Measurements from ENCODE around the gene DST. TPM values are rescaled to one million over a fixed set of nuclear protein-coding genes. Genes with fewer than 3 reads are reported as not detected.

DST gene
- total RNA-seq, 1 donor from 2014 or later, result 183 TPM

GRCh38 chr6:56437171-56437900 lies 205.4 kb downstream of the DST start:
- no peak overlapping the region for H3K27ac ChIP-seq (ENCODE audit: low read depth, low read length)
- no peak overlapping the region for H3K9ac ChIP-seq (ENCODE audit: low read depth in 1 of 3, low read length in 3 of 3)
- H3K27me3 ChIP-seq (ENCODE audit: control insufficient read depth in 3 of 3, insufficient read depth in 3 of 3, low read length in 3 of 3), result no peaks in the 10 kb centered on the region
- H3K9me3 ChIP-seq (ENCODE audit: control insufficient read depth in 3 of 3, low read length in 3 of 3), result peaks cover 0 to 5% (median 0%) of the 10 kb centered on the region in 3 donors
- H3K4me1 ChIP-seq (ENCODE audit: control insufficient read depth in 3 of 3, insufficient read depth in 3 of 3, low read length in 3 of 3), result no peaks in the 10 kb centered on the region
- no peaks in the 10 kb centered on the region for H3K36me3 ChIP-seq (ENCODE audit: control insufficient read depth in 3 of 3, insufficient read depth in 3 of 3, low read length in 3 of 3)
- no peak overlapping the region for H3K4me3 ChIP-seq (ENCODE audit: low read length in 3 of 3)

- Histone ChIP-seq H3K27ac (ENCODE audit: low read depth, low read length) (no peak overlapping the region), H3K36me3 (ENCODE audit: control insufficient read depth in 3 of 3, insufficient read depth in 3 of 3, low read length in 3 of 3) (no peaks in the 10 kb centered on the region), H3K4me1 (ENCODE audit: control insufficient read depth in 3 of 3, insufficient read depth in 3 of 3, low read length in 3 of 3) (no peaks in the 10 kb centered on the region), H3K4me3 (ENCODE audit: low read length in 3 of 3) (no peak overlapping the region), H3K27me3 (ENCODE audit: control insufficient read depth in 3 of 3, insufficient read depth in 3 of 3, low read length in 3 of 3) (no peaks in the 10 kb centered on the region), H3K9me3 (ENCODE audit: control insufficient read depth in 3 of 3, low read length in 3 of 3) (peaks cover 0 to 9% (median 0%) of the 10 kb centered on the region in 3 donors), H3K9ac (ENCODE audit: low read depth in 1 of 3, low read length in 3 of 3) (no peak overlapping the region)
Measured at GRCh38 chr6:56435754-56436153, 206.9 kb downstream of the DST start.

GRCh38 chr6:56435326-56435725 lies 207.4 kb downstream of the DST start:
- no peaks in the 10 kb centered on the region for H3K36me3 ChIP-seq (ENCODE audit: control insufficient read depth in 3 of 3, insufficient read depth in 3 of 3, low read length in 3 of 3)
- no peak overlapping the region for H3K9ac ChIP-seq (ENCODE audit: low read depth in 1 of 3, low read length in 3 of 3)
- peaks cover 0 to 9% (median 0%) of the 10 kb centered on the region in 3 donors for H3K9me3 ChIP-seq (ENCODE audit: control insufficient read depth in 3 of 3, low read length in 3 of 3)
- no peaks in the 10 kb centered on the region for H3K4me1 ChIP-seq (ENCODE audit: control insufficient read depth in 3 of 3, insufficient read depth in 3 of 3, low read length in 3 of 3)
- no peak overlapping the region for H3K4me3 ChIP-seq (ENCODE audit: low read length in 3 of 3)
- H3K27ac ChIP-seq (ENCODE audit: low read depth, low read length), result no peak overlapping the region
- H3K27me3 ChIP-seq (ENCODE audit: control insufficient read depth in 3 of 3, insufficient read depth in 3 of 3, low read length in 3 of 3), result no peaks in the 10 kb centered on the region

GRCh38 chr6:56434606-56435005 lies 208.1 kb downstream of the DST start:
- H3K36me3 ChIP-seq (ENCODE audit: control insufficient read depth in 3 of 3, insufficient read depth in 3 of 3, low read length in 3 of 3), result no peaks in the 10 kb centered on the region
- no peak overlapping the region for H3K27ac ChIP-seq (ENCODE audit: low read depth, low read length)
- H3K27me3 ChIP-seq (ENCODE audit: control insufficient read depth in 3 of 3, insufficient read depth in 3 of 3, low read length in 3 of 3), result no peaks in the 10 kb centered on the region
- no peak overlapping the region for H3K4me3 ChIP-seq (ENCODE audit: low read length in 3 of 3)
- no peak overlapping the region for H3K9ac ChIP-seq (ENCODE audit: low read depth in 1 of 3, low read length in 3 of 3)
- H3K4me1 ChIP-seq (ENCODE audit: control insufficient read depth in 3 of 3, insufficient read depth in 3 of 3, low read length in 3 of 3), result no peaks in the 10 kb centered on the region
- H3K9me3 ChIP-seq (ENCODE audit: control insufficient read depth in 3 of 3, low read length in 3 of 3), result peaks cover 0 to 9% (median 0%) of the 10 kb centered on the region in 3 donors

GRCh38 chr6:56433119-56433518 lies 209.6 kb downstream of the DST start:
- Histone ChIP-seq H3K4me3 (ENCODE audit: low read length in 3 of 3) (no peak overlapping the region), H3K9ac (ENCODE audit: low read depth in 1 of 3, low read length in 3 of 3) (no peak overlapping the region), H3K4me1 (ENCODE audit: control insufficient read depth in 3 of 3, insufficient read depth in 3 of 3, low read length in 3 of 3) (no peaks in the 10 kb centered on the region), H3K27me3 (ENCODE audit: control insufficient read depth in 3 of 3, insufficient read depth in 3 of 3, low read length in 3 of 3) (no peaks in the 10 kb centered on the region), H3K9me3 (ENCODE audit: control insufficient read depth in 3 of 3, low read length in 3 of 3) (peaks cover 0 to 9% (median 0%) of the 10 kb centered on the region in 3 donors), H3K36me3 (ENCODE audit: control insufficient read depth in 3 of 3, insufficient read depth in 3 of 3, low read length in 3 of 3) (no peaks in the 10 kb centered on the region), H3K27ac (ENCODE audit: low read depth, low read length) (no peak overlapping the region)

- H3K4me1 ChIP-seq (ENCODE audit: control insufficient read depth in 3 of 3, insufficient read depth in 3 of 3, low read length in 3 of 3), result no peaks in the 10 kb centered on the region
- H3K9me3 ChIP-seq (ENCODE audit: control insufficient read depth in 3 of 3, low read length in 3 of 3), result peaks cover 0 to 9% (median 0%) of the 10 kb centered on the region in 3 donors
- no peak overlapping the region for H3K27ac ChIP-seq (ENCODE audit: low read depth, low read length)
- no peaks in the 10 kb centered on the region for H3K36me3 ChIP-seq (ENCODE audit: control insufficient read depth in 3 of 3, insufficient read depth in 3 of 3, low read length in 3 of 3)
- no peak overlapping the region for H3K9ac ChIP-seq (ENCODE audit: low read depth in 1 of 3, low read length in 3 of 3)
- H3K4me3 ChIP-seq (ENCODE audit: low read length in 3 of 3), result no peak overlapping the region
- no peaks in the 10 kb centered on the region for H3K27me3 ChIP-seq (ENCODE audit: control insufficient read depth in 3 of 3, insufficient read depth in 3 of 3, low read length in 3 of 3)
Measured at GRCh38 chr6:56432194-56432593, 210.5 kb downstream of the DST start.

GRCh38 chr6:56430629-56431600 lies 211.8 kb downstream of the DST start:
- no peak overlapping the region for H3K27ac ChIP-seq (ENCODE audit: low read depth, low read length)
- no peaks in the 10 kb centered on the region for H3K27me3 ChIP-seq (ENCODE audit: control insufficient read depth in 3 of 3, insufficient read depth in 3 of 3, low read length in 3 of 3)
- H3K9me3 ChIP-seq (ENCODE audit: control insufficient read depth in 3 of 3, low read length in 3 of 3), result peaks cover 0 to 9% (median 0%) of the 10 kb centered on the region in 3 donors
- H3K9ac ChIP-seq (ENCODE audit: low read depth in 1 of 3, low read length in 3 of 3), result no peak overlapping the region
- H3K4me1 ChIP-seq (ENCODE audit: control insufficient read depth in 3 of 3, insufficient read depth in 3 of 3, low read length in 3 of 3), result no peaks in the 10 kb centered on the region
- no peaks in the 10 kb centered on the region for H3K36me3 ChIP-seq (ENCODE audit: control insufficient read depth in 3 of 3, insufficient read depth in 3 of 3, low read length in 3 of 3)
- no peak overlapping the region for H3K4me3 ChIP-seq (ENCODE audit: low read length in 3 of 3)

- no peaks in the 10 kb centered on the region for H3K9me3 ChIP-seq (ENCODE audit: control insufficient read depth in 3 of 3, low read length in 3 of 3)
- H3K27me3 ChIP-seq (ENCODE audit: control insufficient read depth in 3 of 3, insufficient read depth in 3 of 3, low read length in 3 of 3), result no peaks in the 10 kb centered on the region
- no peaks in the 10 kb centered on the region for H3K4me1 ChIP-seq (ENCODE audit: control insufficient read depth in 3 of 3, insufficient read depth in 3 of 3, low read length in 3 of 3)
- no peak overlapping the region for H3K4me3 ChIP-seq (ENCODE audit: low read length in 3 of 3)
- no peak overlapping the region for H3K27ac ChIP-seq (ENCODE audit: low read depth, low read length)
- no peak overlapping the region for H3K9ac ChIP-seq (ENCODE audit: low read depth in 1 of 3, low read length in 3 of 3)
- H3K36me3 ChIP-seq (ENCODE audit: control insufficient read depth in 3 of 3, insufficient read depth in 3 of 3, low read length in 3 of 3), result no peaks in the 10 kb centered on the region
Measured at GRCh38 chr6:56424542-56425083, 218.1 kb downstream of the DST start.

GRCh38 chr6:56424064-56424463 lies 218.6 kb downstream of the DST start:
- Histone ChIP-seq H3K4me1 (ENCODE audit: control insufficient read depth in 3 of 3, insufficient read depth in 3 of 3, low read length in 3 of 3) (no peaks in the 10 kb centered on the region), H3K27ac (ENCODE audit: low read depth, low read length) (no peak overlapping the region), H3K27me3 (ENCODE audit: control insufficient read depth in 3 of 3, insufficient read depth in 3 of 3, low read length in 3 of 3) (no peaks in the 10 kb centered on the region), H3K9me3 (ENCODE audit: control insufficient read depth in 3 of 3, low read length in 3 of 3) (no peaks in the 10 kb centered on the region), H3K36me3 (ENCODE audit: control insufficient read depth in 3 of 3, insufficient read depth in 3 of 3, low read length in 3 of 3) (no peaks in the 10 kb centered on the region), H3K9ac (ENCODE audit: low read depth in 1 of 3, low read length in 3 of 3) (no peak overlapping the region), H3K4me3 (ENCODE audit: low read length in 3 of 3) (no peak overlapping the region)

- Histone ChIP-seq H3K4me1 (ENCODE audit: control insufficient read depth in 3 of 3, insufficient read depth in 3 of 3, low read length in 3 of 3) (peaks cover 0 to 2% (median 0%) of the 10 kb centered on the region in 3 donors), H3K9me3 (ENCODE audit: control insufficient read depth in 3 of 3, low read length in 3 of 3) (no peaks in the 10 kb centered on the region), H3K27me3 (ENCODE audit: control insufficient read depth in 3 of 3, insufficient read depth in 3 of 3, low read length in 3 of 3) (no peaks in the 10 kb centered on the region), H3K36me3 (ENCODE audit: control insufficient read depth in 3 of 3, insufficient read depth in 3 of 3, low read length in 3 of 3) (no peaks in the 10 kb centered on the region), H3K9ac (ENCODE audit: low read depth in 1 of 3, low read length in 3 of 3) (no peak overlapping the region), H3K4me3 (ENCODE audit: low read length in 3 of 3) (no peak overlapping the region), H3K27ac (ENCODE audit: low read depth, low read length) (no peak overlapping the region)
Measured at GRCh38 chr6:56420296-56420695, 222.4 kb downstream of the DST start.

All from skeletal muscle tissue (tissue), 4 donors.